WTC11 (cell line): ENCODE results near the gene OXNAD1.

Experiments
- CTCF ChIP-seq: fragments of 200-600 bp; IDR thresholded peaks from 2 replicates; pipeline ENCODE4 v1.8.0; 2022; ENCODE audit warnings: antibody characterized with exemption
- JUN ChIP-seq: sonication (generic); formaldehyde crosslinking; IDR thresholded peaks from 2 replicates; pipeline ENCODE4 v1.8.0; 2023; ENCODE audit warnings: mild to moderate bottlenecking, missing genetic modification reagents
- ZNF263 ChIP-seq: sonication (generic); formaldehyde crosslinking; IDR thresholded peaks from 2 replicates; pipeline ENCODE4 v1.8.1; 2022; ENCODE audit warnings: low read depth, mild to moderate bottlenecking, moderate library complexity, missing genetic modification reagents
- ZNF671 ChIP-seq: fragments of 250-450 bp; sonication (Bioruptor Pico); IDR thresholded peaks from 2 replicates; pipeline ENCODE4 v1.8.0; 2021; ENCODE audit warnings: mild to moderate bottlenecking
- ZSCAN18 ChIP-seq: fragments of 250-450 bp; sonication (Bioruptor Pico); IDR thresholded peaks from 2 replicates; pipeline ENCODE4 v2.1.2; 2022; ENCODE audit warnings: mild to moderate bottlenecking, moderate library complexity
- TF ChIP-seq, protein P1 (sequence below): sonication (generic); formaldehyde crosslinking; IDR thresholded peaks from 2 replicates; pipeline ENCODE4 v1.8.1; 2023; ENCODE audit warnings: mild to moderate bottlenecking, missing genetic modification reagents, moderate library complexity

DNA sequence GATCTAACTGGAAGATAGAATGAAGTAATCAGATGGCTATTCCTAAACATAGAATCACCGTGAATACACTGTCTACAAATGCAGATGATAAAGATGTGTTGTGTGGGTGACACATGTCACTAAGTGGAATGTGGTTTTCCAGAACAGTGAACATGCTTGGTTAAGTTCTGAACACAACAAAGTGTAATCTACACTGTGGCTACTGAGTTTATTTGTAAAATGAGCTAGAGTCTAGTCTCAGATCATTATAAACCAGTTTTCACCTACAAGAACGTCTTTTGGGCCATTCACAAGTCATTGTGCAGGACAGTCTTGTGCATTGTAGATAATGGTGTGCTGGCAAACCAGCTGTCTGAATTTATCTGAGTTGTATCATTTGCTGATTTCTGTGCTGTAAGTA lies 35.3 kb downstream of the OXNAD1 start:
- TF ChIP-seq ZNF671 (CRISPR knock-in tag) (no peak), CTCF (no peak), ZNF263 (CRISPR knock-in tag) (no peak), JUN (CRISPR knock-in tag) (no peak), ZSCAN18 (CRISPR knock-in tag) (no peak)
- TF ChIP-seq, protein P1, sequence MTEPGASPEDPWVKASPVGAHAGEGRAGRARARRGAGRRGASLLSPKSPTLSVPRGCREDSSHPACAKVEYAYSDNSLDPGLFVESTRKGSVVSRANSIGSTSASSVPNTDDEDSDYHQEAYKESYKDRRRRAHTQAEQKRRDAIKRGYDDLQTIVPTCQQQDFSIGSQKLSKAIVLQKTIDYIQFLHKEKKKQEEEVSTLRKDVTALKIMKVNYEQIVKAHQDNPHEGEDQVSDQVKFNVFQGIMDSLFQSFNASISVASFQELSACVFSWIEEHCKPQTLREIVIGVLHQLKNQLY (CRISPR knock-in tag): no peak
